SKM-1 treated with dmso at 0.1 percent for 144 hours (cell line): ENCODE results near the gene S100P.
A peak's percentile ranks its signal among the peaks of the same experiment; 100 is the strongest.
"Not testable (repeated sequence)": the region's sequence is repeated elsewhere in the genome, so short reads cannot be mapped to it uniquely, and the experiment has no call there.

Source experiments
- DNase-seq: peaks from one replicate; lab custom pipeline; 2025; ENCODE audit not compliant: unreplicated experiment; lab: John Stamatoyannopoulos, UW

Gene S100P

DNA sequence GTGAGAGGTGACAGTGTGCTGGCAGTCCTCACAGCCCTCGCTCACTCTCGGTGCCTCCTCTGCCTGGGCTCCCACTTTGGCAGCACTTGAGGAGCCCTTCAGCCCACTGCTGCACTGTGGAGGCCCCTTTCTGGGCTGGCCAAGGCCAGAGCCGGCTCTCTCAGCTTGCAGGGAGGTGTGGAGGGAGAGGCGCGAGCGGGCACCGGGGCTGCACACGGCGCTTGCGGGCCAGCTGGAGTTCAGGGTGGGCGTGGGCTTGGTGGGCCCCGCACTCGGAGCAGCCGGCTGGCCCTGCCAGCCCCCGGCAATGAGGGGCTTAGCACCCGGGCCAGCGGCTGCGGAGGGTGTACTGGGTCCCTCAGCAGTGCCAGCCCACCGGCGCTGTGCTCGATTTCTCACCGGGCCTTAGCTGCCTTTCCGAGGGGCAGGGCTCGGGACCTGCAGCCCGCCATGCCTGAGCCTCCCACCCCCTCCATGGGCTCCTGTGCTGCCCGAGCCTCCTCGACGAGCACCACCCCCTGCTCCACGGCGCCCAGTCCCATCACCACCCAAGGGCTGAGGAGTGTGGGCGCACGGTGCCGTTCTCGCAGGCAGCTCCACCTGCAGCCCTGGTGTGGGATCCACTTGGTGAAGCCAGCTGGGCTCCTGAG is 21.0 kb upstream of the S100P start:
- not testable (repeated sequence) for DNase-seq

DNA sequence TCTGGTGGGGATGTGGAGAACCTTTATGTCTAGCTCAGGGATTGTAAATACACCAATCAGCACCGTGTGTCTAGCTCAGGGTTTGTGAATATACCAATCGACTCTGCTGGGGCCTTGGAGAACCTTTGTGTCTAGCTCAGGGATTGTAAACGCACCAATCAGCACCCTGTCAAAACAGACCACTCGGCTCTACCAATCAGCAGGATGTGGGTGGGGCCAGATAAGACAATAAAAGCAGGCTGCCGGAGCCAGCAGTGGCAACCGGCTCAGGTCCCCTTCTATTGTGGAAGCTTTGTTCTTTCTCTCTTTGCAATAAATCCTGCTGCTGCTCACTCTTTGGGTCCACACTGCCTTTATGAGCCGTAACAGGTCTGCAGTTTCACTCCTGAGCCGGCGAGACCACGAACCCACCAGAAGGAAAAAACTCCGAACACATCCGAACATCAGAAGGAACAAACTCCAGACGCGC is 20.5 kb upstream of the S100P start:
- DNase-seq = not testable (repeated sequence)

- peak; percentile 97 for DNase-seq
These were observed 19.8 kb upstream of the S100P start for GRCh38 chr4:6673660-6674499.

DNA sequence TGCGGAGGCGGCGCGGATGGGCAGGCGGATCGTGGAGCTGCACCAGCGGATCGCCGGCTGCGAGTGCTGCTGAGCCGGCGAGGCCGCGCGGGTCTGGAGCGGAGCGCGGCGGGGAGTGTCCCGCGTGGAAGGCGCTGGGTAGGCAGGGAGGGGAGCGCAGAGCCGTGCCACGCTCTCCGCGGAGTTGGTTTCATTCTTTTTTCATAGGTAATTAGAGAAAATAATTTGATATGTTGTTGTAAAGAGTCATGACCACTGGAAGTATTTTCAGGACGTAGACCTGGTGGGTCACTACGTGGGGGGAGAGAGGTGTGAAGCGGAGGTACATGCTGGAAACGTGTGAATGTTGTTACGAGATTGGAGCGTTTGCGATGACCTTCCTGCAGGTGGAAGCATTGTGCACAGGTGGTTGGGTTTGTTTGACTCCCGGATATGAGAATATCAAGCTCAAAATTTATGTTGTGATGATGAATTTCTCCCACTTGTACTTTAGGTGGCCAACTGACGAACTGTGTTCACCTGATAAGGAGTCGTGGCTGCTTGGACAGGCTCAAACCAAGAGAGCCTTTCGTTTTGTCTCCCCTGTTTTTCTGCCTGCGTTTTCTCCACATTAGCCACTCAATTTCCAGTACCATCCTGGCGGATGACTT is 19.1 kb upstream of the S100P start:
- no peak for DNase-seq

DNA sequence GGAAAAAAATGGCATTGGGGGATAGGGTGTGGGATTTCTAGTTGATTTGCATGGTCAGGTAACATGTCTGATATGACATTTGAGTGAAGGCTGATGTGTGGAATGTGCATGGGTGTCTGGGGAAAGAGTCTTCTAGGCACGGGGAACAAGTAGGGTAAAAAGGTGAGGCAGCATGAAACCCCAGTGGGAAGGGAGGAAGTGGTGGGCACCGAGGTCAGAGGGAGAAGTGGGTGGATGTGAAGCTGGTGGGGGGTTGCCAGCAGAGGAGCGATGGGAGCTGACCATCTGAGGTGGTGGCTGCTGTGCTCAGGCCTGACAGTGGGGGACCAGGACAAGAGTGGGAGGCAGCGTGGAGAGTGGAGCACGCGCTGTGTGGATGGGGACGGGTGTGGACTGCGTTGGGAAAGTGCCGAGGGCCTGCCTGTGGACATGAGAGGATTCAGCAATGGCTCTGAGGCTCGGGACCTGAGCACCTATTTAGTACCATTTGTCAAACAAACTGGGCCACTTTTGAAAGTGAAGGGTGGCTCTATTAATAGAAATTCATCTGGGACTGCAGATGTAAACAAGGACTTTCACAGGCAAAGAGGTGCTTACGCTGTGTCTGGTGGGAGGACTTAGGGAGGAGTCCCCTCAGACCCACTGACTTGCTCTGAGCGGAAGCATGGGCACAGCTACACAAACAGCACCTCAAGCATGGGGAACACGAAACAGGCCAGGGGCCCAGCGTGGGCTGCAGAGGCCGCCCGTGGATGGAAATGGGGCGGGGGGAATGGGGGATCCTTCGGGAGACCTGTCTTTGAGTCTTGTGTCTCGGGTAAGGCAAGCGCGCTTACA is 16.7 kb upstream of the S100P start:
- DNase-seq = no peak

GRCh38 chr4:6680372-6681034 is 13.2 kb upstream of the S100P start:
- no peak for DNase-seq

- DNase-seq = no peak
These were observed 12.5 kb upstream of the S100P start for GRCh38 chr4:6681191-6681590.

DNA sequence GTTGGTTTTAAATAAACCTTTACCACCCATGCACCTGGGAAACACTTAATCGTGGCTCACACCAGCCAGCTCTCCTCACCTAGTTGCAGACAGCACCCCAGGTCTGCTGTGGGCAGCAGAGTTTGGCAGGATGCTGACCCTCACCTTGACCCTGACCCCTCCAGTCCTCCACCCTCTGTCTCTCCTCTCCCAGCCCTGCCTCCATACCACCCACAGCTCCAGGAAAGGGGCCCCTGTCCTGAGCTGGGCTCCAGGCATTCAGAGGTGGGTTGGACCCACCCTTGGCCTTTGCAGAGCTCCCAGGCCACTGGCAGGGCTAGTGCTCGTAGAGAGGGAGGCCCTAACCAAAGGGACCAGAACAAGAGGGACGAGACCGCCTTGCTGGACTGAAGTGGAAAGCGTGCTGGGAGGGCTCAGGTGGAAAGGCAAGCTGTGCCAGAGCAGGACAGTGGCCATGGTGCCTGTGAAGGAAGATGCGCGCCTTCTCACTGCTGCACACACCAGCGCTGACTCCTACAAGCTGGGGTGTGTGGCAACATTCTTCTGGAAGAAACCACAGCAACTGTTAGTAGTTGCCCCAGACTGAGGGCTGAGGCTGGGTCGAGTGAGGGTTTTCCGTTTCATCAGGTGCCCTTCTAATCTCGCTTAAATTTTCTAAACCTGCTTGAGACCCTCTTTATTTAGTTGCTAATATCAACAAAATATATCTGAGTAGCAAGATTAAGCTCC is 10.7 kb upstream of the S100P start:
- peak; percentile 50 for DNase-seq

- DNase-seq = no peak
These were observed 9.0 kb upstream of the S100P start for GRCh38 chr4:6684656-6685055.

- DNase-seq = no peak
These were observed 7.4 kb upstream of the S100P start for GRCh38 chr4:6686104-6686787.

DNA sequence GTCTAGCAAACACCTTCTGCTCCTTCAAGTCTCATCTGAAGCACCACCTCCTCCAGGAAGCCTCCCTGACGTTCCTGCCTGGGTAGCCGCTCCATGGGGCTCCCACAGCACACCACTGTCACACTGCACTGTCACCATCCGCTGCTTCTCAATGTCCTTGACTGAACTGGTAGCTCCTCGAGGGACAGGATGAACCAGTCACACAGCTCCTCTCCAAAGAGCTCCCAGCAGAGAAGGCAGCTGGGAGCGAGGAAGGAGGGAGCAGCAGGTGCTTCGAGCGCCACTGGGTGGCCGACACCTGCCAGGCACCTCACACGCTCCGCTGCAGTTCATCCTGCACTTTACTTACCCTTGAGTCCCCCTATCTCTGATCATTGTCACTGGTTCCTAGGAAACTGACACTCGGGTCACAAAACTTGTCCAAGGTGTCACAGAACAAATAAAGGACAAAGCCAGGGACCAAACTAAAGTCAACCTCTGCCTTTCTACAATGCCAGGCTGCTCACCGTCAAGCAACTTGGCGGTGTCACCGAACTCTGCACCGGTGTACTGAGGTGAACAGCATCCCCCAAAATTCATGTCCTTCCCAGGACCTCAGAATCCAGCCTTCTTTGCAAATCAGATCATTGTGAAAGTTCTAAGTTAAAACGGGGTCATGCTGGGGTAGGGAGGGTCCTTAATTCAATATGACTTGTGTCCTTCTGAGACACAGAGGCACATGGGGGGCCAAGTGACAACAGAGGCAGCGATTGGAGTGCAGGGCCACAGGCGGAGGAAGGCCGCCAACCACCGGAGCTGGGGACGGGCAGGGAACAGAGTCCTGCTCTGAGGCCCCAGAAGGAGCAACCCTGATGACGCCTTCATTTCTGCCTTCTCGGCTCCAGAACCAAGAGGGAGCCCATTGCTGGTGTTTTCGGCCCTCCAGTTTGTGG is 5.5 kb upstream of the S100P start:
- DNase-seq = no peak

- peak; percentile 74 for DNase-seq
These were observed 4.7 kb upstream of the S100P start for GRCh38 chr4:6688879-6689505.

- no peak for DNase-seq
These were observed 4.1 kb upstream of the S100P start for GRCh38 chr4:6689506-6689960.

GRCh38 chr4:6692379-6692778 is 1.3 kb upstream of the S100P start:
- DNase-seq = no peak

GRCh38 chr4:6692806-6693205 is 872 bp upstream of the S100P start:
- no peak for DNase-seq

DNA sequence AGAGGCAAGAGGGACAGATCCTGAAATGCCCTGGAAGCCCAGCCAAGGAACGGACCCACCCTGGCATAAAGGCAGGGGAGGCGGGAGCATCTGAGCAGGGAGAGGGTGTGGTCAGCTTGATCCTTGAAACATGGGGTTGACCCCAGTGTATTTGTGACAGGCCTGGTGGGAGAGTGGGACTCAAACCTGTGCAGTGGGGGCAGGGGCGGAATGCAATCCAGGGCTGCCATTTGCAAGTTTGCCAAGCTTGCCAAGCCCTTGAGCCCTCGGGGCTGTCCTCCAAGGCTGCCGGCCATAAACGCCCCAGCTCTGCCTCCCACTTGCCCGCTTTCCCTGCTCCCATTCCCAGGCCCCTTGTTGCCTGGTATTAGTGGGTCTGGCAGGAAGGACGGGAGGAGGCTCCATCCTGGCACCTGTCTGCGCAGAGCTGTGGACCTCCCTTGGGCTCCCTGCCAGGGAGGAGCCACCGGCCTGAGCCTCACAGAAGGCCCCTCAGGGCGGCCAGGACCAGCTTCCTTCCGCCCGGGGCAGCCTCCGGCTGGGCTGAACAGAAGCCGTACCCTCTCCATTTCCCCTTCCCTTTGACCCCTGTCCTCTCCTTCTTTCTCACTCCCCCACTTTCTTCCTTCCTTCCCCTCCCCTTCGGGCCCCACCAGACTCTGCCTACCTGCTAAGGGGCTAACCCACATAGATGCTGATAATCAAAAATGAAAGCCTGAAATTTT is 661 bp downstream of the S100P start:
- peak; percentile 56 for DNase-seq
